PC-3 (cell line): Measurements from ENCODE around the gene PTBP1. TPM values are rescaled to one million over a fixed set of nuclear protein-coding genes. Genes with fewer than 3 reads are reported as not detected.
A peak's percentile ranks its signal among the peaks of the same experiment; 100 is the strongest.

Experiments used
- ATAC-seq: fragments of 200-7000 bp; cut with Tn5 transposase; 2 replicates; pipeline ENCODE4 v1.9.1; 2020; ENCODE audit warnings: mild to moderate bottlenecking, moderate library complexity
- BruUV-seq: library from RNA; stranded (reverse); fragments of 400-500 nt; replicated peaks from 2 replicates; lab custom pipeline; 2021; lab: Mats Ljungman, UMichigan
- CTCF ChIA-PET: fragments of 300-600 bp; sonication (Branson Sonifier 250); formaldehyde crosslinking; loops from one replicate; lab custom pipeline; 2022; ENCODE audit warnings: antibody characterized with exemption; lab: Charles Lee
- POLR2A ChIA-PET: fragments of 300-600 bp; sonication (Branson Sonifier 250); formaldehyde crosslinking; loops from one replicate; lab custom pipeline; 2022; ENCODE audit warnings: antibody characterized with exemption; ENCODE audit not compliant: unreplicated experiment; lab: Charles Lee
- DNase-seq: peaks from one replicate; pipeline ENCODE4 v3.0.0-alpha.2; 2015
- H2AFZ ChIP-seq: fragments of 300-600 bp; sonication (generic); 2 replicates; pipeline ENCODE4 v1.6.0; 2016; ENCODE audit warnings: antibody characterized with exemption, low read length
- H3F3A ChIP-seq: fragments of 300-600 bp; sonication (generic); one replicate; pipeline ENCODE4 v1.6.0; 2017; ENCODE audit warnings: antibody characterized with exemption, low read length, control low read depth, mild to moderate bottlenecking; ENCODE audit not compliant: unreplicated experiment
- H3K27ac ChIP-seq: fragments of 300-600 bp; sonication (generic); 2 replicates; pipeline ENCODE4 v1.5.1; 2016; ENCODE audit warnings: mild to moderate bottlenecking, low read length
- H3K27me3 ChIP-seq: fragments of 300-600 bp; sonication (generic); 2 replicates; pipeline ENCODE4 v1.6.1; 2016; ENCODE audit warnings: low read length, mixed read lengths
- H3K36me3 ChIP-seq: fragments of 300-600 bp; sonication (generic); 2 replicates; pipeline ENCODE4 v1.6.1; 2016; ENCODE audit warnings: low read depth, mixed run types, low read length, mixed read lengths
- H3K4me1 ChIP-seq: fragments of 300-600 bp; sonication (generic); 2 replicates; pipeline ENCODE4 v1.5.1; 2016; ENCODE audit warnings: low read length; ENCODE audit not compliant: insufficient read depth
- H3K4me2 ChIP-seq: fragments of 300-600 bp; sonication (generic); 2 replicates; pipeline ENCODE4 v1.6.0; 2016; ENCODE audit warnings: low read length
- H3K4me3 ChIP-seq: fragments of 300-600 bp; sonication (generic); 2 replicates; pipeline ENCODE4 v1.5.1; 2016; ENCODE audit warnings: mild to moderate bottlenecking, low read length, mixed read lengths
- H3K79me2 ChIP-seq: fragments of 300-600 bp; sonication (generic); 2 replicates; pipeline ENCODE4 v1.6.1; 2017; ENCODE audit warnings: low read length, mixed read lengths
- H3K9ac ChIP-seq: fragments of 300-600 bp; sonication (generic); 2 replicates; pipeline ENCODE4 v1.6.0; 2016; ENCODE audit warnings: mild to moderate bottlenecking, low read length
- H3K9me2 ChIP-seq: fragments of 300-600 bp; sonication (generic); replicated peaks from 2 replicates; pipeline ENCODE4 v1.6.1; 2016; ENCODE audit warnings: mixed run types, low read length, mixed read lengths
- H3K9me3 ChIP-seq: fragments of 300-600 bp; sonication (generic); 2 replicates; pipeline ENCODE4 v1.6.1; 2016; ENCODE audit warnings: low read length, mixed read lengths
- H4K20me1 ChIP-seq: fragments of 300-600 bp; sonication (generic); 2 replicates; pipeline ENCODE4 v1.6.1; 2016; ENCODE audit warnings: low read length, mixed read lengths
- CTCF ChIP-seq: fragments of 300-600 bp; sonication (generic); conservative IDR thresholded peaks from 2 replicates; pipeline ENCODE4 v1.5.1; 2017; ENCODE audit warnings: antibody characterized with exemption, low read depth, mild to moderate bottlenecking, low read length
- EZH2 ChIP-seq: fragments of 300-600 bp; sonication (generic); IDR thresholded peaks from one replicate; pipeline ENCODE4 v1.6.1; 2017; ENCODE audit warnings: antibody characterized with exemption, mild to moderate bottlenecking, low read length; ENCODE audit not compliant: unreplicated experiment
- EZH2phosphoT487 ChIP-seq: fragments of 300-600 bp; sonication (generic); IDR thresholded peaks from 2 replicates; pipeline ENCODE4 v1.6.1; 2018; ENCODE audit warnings: mild to moderate bottlenecking, antibody characterized with exemption, low read length, borderline replicate concordance
- intact Hi-C: fragments of 100-400 bp; cut with micrococcal nuclease; formaldehyde crosslinking; loops from 2 replicates; pipeline ENCODE4 v1.9.0; 2023
- total RNA-seq: library from RNA; depleted of rRNA; stranded (reverse); fragments of >200 nt; gene quantifications from 2 replicates; pipeline ENCODE4 v1.2.3, GENCODE V29; 2014

Gene PTBP1
- total RNA-seq, 1 experiment from 2014 or later: 412 TPM

GRCh38 chr19:763181-763580 is 34.1 kb upstream of the PTBP1 start:
- H3K79me2 ChIP-seq: peaks cover 10% of the 10 kb centered on the region
- H3K4me3 ChIP-seq: no peak overlapping the region
- peaks cover 24% of the 10 kb centered on the region for H3K36me3 ChIP-seq
- intact Hi-C loops: no loop called here
- no peaks in the 10 kb centered on the region for H3K9me2 ChIP-seq
- H2AFZ ChIP-seq: no peak overlapping the region
- ChIA-PET CTCF (no interaction called here), POLR2A (no interaction called here)
- DNase-seq: no peak
- no peaks in the 10 kb centered on the region for H3K27me3 ChIP-seq
- no peaks in the 10 kb centered on the region for H3K9me3 ChIP-seq
- no peaks in the 10 kb centered on the region for H3F3A ChIP-seq
- no peak for ATAC-seq
- no peak overlapping the region for H3K27ac ChIP-seq
- no peaks in the 10 kb centered on the region for H3K4me1 ChIP-seq
- H4K20me1 ChIP-seq: no peaks in the 10 kb centered on the region
- no TSS peak for BruUV-seq
- no peak overlapping the region for H3K4me2 ChIP-seq
- no peak overlapping the region for H3K9ac ChIP-seq
- TF ChIP-seq EZH2: no peak
- no peak for TF ChIP-seq EZH2phosphoT487
- no peak for TF ChIP-seq CTCF

- Histone ChIP-seq H3K4me3 (no peak overlapping the region), H3K4me2 (no peak overlapping the region), H3K27me3 (no peaks in the 10 kb centered on the region), H3K9ac (no peak overlapping the region), H3K79me2 (peaks cover 3% of the 10 kb centered on the region; the same call in 1 of the 2 replicates), H4K20me1 (no peaks in the 10 kb centered on the region), H2AFZ (no peak overlapping the region), H3K36me3 (peaks cover 23% of the 10 kb centered on the region), H3K4me1 (no peaks in the 10 kb centered on the region), H3K9me2 (no peaks in the 10 kb centered on the region), H3F3A (no peaks in the 10 kb centered on the region), H3K27ac (no peak overlapping the region), H3K9me3 (no peaks in the 10 kb centered on the region)
- ChIA-PET CTCF (no interaction called here), POLR2A (no interaction called here)
- intact Hi-C loops: no loop called here
- BruUV-seq: TSS peak; percentile 47
- TF ChIP-seq EZH2phosphoT487: no peak
- no peak for TF ChIP-seq EZH2
- ATAC-seq: no peak
- DNase-seq: no peak
Observed at GRCh38 chr19:763869-764268, 33.4 kb upstream of the PTBP1 start.

- H3K79me2 ChIP-seq: 0 out of 2 replicates have a peak, but pooled peaks cover 3% of the 10 kb centered on the region
- no peak for TF ChIP-seq EZH2phosphoT487
- no peak for TF ChIP-seq EZH2
- TF ChIP-seq CTCF: no peak
- POLR2A ChIA-PET: no interaction called here
- no peaks in the 10 kb centered on the region for H3K27me3 ChIP-seq
- intact Hi-C loops: no loop called here
- peaks cover 23% of the 10 kb centered on the region for H3K36me3 ChIP-seq
- no peaks in the 10 kb centered on the region for H3K9me2 ChIP-seq
- H3K9ac ChIP-seq: no peak overlapping the region
- no peak overlapping the region for H3K27ac ChIP-seq
- H3K4me2 ChIP-seq: no peak overlapping the region
- DNase-seq (no peak), ATAC-seq (no peak)
- no peaks in the 10 kb centered on the region for H4K20me1 ChIP-seq
- H2AFZ ChIP-seq: no peak overlapping the region
- no peak overlapping the region for H3K4me3 ChIP-seq
- CTCF ChIA-PET: no interaction called here
- no peaks in the 10 kb centered on the region for H3K4me1 ChIP-seq
- no TSS peak for BruUV-seq
- H3F3A ChIP-seq: no peaks in the 10 kb centered on the region
- H3K9me3 ChIP-seq: no peaks in the 10 kb centered on the region
Observed at GRCh38 chr19:764301-764700, 33.0 kb upstream of the PTBP1 start.
